DMS153 treated with DMSO at 0.1 percent for 48 hours (cell line): ENCODE data around the gene CTDSPL.

ENCODE experiments used
- DNase-seq: peaks from one replicate; lab custom pipeline; 2025; ENCODE audit not compliant: unreplicated experiment; lab: John Stamatoyannopoulos, UW

The CTDSPL gene

GRCh38 chr3:37940242-37940908, 78.7 kb downstream of the CTDSPL start:
- no peak for DNase-seq

- no peak for DNase-seq
Measured at GRCh38 chr3:37941608-37942508, 80.2 kb downstream of the CTDSPL start.

- no peak for DNase-seq
Measured at GRCh38 chr3:37942646-37943045, 81.0 kb downstream of the CTDSPL start.

- DNase-seq, result no peak
Measured at GRCh38 chr3:37943126-37943525, 81.4 kb downstream of the CTDSPL start.

GRCh38 chr3:37943631-37944314, 82.1 kb downstream of the CTDSPL start:
- no peak for DNase-seq

- no peak for DNase-seq
Measured at GRCh38 chr3:37944391-37944842, 82.7 kb downstream of the CTDSPL start.

GRCh38 chr3:37945156-37945806, 83.6 kb downstream of the CTDSPL start:
- DNase-seq, result no peak

GRCh38 chr3:37945807-37946530, 84.3 kb downstream of the CTDSPL start:
- DNase-seq, result no peak

- no peak for DNase-seq
Measured at GRCh38 chr3:37946531-37946889, 84.8 kb downstream of the CTDSPL start.

GRCh38 chr3:37949866-37950265, 88.2 kb downstream of the CTDSPL start:
- no peak for DNase-seq

- no peak for DNase-seq
Measured at GRCh38 chr3:37952564-37952963, 90.9 kb downstream of the CTDSPL start.

GRCh38 chr3:37953226-37953625, 91.5 kb downstream of the CTDSPL start:
- DNase-seq, result no peak

- DNase-seq, result no peak
Measured at GRCh38 chr3:37953707-37954394, 92.2 kb downstream of the CTDSPL start.

- DNase-seq, result no peak
Measured at GRCh38 chr3:37954881-37955280, 93.2 kb downstream of the CTDSPL start.

- DNase-seq, result no peak
Measured at GRCh38 chr3:37955918-37956707, 94.4 kb downstream of the CTDSPL start.

GRCh38 chr3:37956723-37957538, 95.3 kb downstream of the CTDSPL start:
- no peak for DNase-seq

GRCh38 chr3:37957539-37957936, 95.9 kb downstream of the CTDSPL start:
- no peak for DNase-seq
